Measurements from ENCODE around the gene RRAS.

GRCh38 chr19:49624967-49625910 is 14.7 kb downstream of the RRAS start:
- TF ChIP-seq, protein P1, sequence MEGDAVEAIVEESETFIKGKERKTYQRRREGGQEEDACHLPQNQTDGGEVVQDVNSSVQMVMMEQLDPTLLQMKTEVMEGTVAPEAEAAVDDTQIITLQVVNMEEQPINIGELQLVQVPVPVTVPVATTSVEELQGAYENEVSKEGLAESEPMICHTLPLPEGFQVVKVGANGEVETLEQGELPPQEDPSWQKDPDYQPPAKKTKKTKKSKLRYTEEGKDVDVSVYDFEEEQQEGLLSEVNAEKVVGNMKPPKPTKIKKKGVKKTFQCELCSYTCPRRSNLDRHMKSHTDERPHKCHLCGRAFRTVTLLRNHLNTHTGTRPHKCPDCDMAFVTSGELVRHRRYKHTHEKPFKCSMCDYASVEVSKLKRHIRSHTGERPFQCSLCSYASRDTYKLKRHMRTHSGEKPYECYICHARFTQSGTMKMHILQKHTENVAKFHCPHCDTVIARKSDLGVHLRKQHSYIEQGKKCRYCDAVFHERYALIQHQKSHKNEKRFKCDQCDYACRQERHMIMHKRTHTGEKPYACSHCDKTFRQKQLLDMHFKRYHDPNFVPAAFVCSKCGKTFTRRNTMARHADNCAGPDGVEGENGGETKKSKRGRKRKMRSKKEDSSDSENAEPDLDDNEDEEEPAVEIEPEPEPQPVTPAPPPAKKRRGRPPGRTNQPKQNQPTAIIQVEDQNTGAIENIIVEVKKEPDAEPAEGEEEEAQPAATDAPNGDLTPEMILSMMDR (IDR thresholded peaks at IDR 0.05) = no peak
- no peak for TF ChIP-seq POLR2A (IDR thresholded peaks at IDR 0.05)

All from esophagus squamous epithelium (tissue), 4 donors.